Tibial nerve (tissue), 4 donors: ENCODE measurements around the gene CDH13. TPM values are rescaled to one million over a fixed set of nuclear protein-coding genes. Genes with fewer than 3 reads are reported as not detected.

Experiments used
- DNase-seq, 2 donors: peaks; one replicate each; pipeline ENCODE4 v3.0.0-alpha.2; 2019; ENCODE audit warnings: low spot score in 2 of 2
- H3K27ac ChIP-seq, 4 donors: fragments of 200-600 bp; sonication (generic) in 3 of 4; one replicate each; pipeline ENCODE4 v1.5.1; 2017 to 2019; ENCODE audit warnings: mild to moderate bottlenecking in 1 of 4
- H3K27me3 ChIP-seq, 2 donors: fragments of 200-600 bp; sonication (generic) in 1 of 2; one replicate each; pipeline versions ENCODE4 v1.5.1 to v1.6.0; 2017 to 2019
- H3K36me3 ChIP-seq, 3 donors: fragments of 200-600 bp; sonication (generic); one replicate each; pipeline ENCODE4 v1.5.1; 2018 to 2019
- H3K4me1 ChIP-seq, 4 donors: fragments of 200-600 bp; sonication (generic) in 3 of 4; one replicate each; pipeline ENCODE4 v1.5.1; 2017 to 2019
- H3K4me3 ChIP-seq, 4 donors: fragments of 200-600 bp; sonication (generic) in 3 of 4; one replicate each; pipeline ENCODE4 v1.5.1; 2017 to 2019; ENCODE audit warnings: mild to moderate bottlenecking in 1 of 4, moderate library complexity in 1 of 4
- H3K9me3 ChIP-seq, 4 donors: fragments of 200-600 bp; sonication (generic) in 3 of 4; one replicate each; pipeline ENCODE4 v1.5.1; 2017 to 2019
- EP300 ChIP-seq, 2 donors: sonication (generic); formaldehyde crosslinking; IDR thresholded peaks; one replicate each; pipeline ENCODE4 v1.6.1; 2017; ENCODE audit warnings: antibody characterized with exemption in 2 of 2, mild to moderate bottlenecking in 1 of 2
- POLR2A ChIP-seq, 2 donors: fragments of 450-650 bp; IDR thresholded peaks; one replicate each; pipeline ENCODE4 v1.6.1; 2017; ENCODE audit warnings: antibody characterized with exemption in 2 of 2, mild to moderate bottlenecking in 2 of 2, moderate library complexity in 2 of 2
- WGBS, 2 donors: methylation state at CpG; one replicate each; pipeline ENCODE4 v1.1.5; 2018; 5-methylcytosine and 5-hydroxymethylcytosine counted together
- total RNA-seq, 4 donors: library from RNA; depleted of rRNA; stranded (reverse); fragments of >200 nt; gene quantifications; one replicate each; pipeline ENCODE4 v1.1.0, GENCODE V29; 2016
- TF ChIP-seq, protein P1 (sequence below), 5 experiments: fragments of 200-600 bp in 3 of 5; fragments of 450-650 bp in 2 of 5; sonication (generic) in 3 of 5; IDR thresholded peaks; one replicate each; pipeline ENCODE4 v1.5.1; 2016 to 2019; ENCODE audit warnings: antibody characterized with exemption in 5 of 5, mild to moderate bottlenecking in 3 of 5, moderate library complexity in 2 of 5

The CDH13 gene
- total RNA-seq, 4 donors from 2014 or later = 4.1 to 14.4 (median 5.8) TPM

DNA sequence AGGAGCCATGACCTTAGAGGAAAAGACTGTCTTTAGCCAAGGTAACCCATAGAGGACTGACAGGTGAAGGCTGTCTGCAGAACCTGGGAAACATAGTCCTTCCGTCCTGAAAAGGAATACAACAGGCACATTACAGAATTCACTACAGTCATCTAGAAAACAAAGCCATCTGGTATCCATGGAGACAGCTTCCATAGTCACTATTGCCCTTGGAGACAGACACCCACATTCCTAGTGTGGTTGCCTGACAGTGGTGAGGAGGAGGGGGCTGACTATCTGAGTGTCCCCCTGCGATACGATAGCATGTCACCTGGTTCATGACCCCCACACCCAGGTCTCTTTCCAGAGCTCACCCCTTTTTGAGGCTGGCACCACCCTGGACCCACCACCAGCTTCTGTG lies 254.7 kb downstream of the CDH13 start:
- 87 to 89% methylated on average over 3 of the region's 3 CpGs for WGBS, 2 donors
- no peak overlapping the region for H3K27ac ChIP-seq
- no peaks in the 10 kb centered on the region for H3K27me3 ChIP-seq
- no peaks in the 10 kb centered on the region for H3K36me3 ChIP-seq
- no peak for DNase-seq
- H3K4me1 ChIP-seq = no peaks in the 10 kb centered on the region
- no peaks in the 10 kb centered on the region for H3K9me3 ChIP-seq
- no peak overlapping the region for H3K4me3 ChIP-seq
- no peak for TF ChIP-seq EP300 (IDR thresholded peaks at IDR 0.05)
- TF ChIP-seq, protein P1, sequence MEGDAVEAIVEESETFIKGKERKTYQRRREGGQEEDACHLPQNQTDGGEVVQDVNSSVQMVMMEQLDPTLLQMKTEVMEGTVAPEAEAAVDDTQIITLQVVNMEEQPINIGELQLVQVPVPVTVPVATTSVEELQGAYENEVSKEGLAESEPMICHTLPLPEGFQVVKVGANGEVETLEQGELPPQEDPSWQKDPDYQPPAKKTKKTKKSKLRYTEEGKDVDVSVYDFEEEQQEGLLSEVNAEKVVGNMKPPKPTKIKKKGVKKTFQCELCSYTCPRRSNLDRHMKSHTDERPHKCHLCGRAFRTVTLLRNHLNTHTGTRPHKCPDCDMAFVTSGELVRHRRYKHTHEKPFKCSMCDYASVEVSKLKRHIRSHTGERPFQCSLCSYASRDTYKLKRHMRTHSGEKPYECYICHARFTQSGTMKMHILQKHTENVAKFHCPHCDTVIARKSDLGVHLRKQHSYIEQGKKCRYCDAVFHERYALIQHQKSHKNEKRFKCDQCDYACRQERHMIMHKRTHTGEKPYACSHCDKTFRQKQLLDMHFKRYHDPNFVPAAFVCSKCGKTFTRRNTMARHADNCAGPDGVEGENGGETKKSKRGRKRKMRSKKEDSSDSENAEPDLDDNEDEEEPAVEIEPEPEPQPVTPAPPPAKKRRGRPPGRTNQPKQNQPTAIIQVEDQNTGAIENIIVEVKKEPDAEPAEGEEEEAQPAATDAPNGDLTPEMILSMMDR (IDR thresholded peaks at IDR 0.05) = no peak
- TF ChIP-seq POLR2A (IDR thresholded peaks at IDR 0.05) = no peak

DNA sequence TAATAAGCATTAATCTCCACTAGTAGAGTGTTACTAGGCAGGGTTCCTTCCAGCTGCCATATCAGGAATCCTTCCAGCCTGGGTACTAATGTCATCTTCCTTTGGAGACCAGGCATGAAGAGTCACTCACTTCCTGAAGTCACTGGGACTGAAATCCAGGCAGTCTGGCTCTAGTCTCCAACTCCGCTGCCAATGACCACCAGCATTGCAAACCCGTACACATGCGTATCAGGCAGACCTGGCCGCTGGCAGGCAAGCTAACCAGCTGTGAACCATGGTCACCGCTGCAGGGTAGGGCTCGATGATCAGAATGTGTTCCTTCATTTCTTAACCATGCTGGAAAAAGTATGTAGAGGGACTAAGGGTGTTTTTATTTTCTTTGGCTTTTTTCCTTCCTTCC lies 255.5 kb downstream of the CDH13 start:
- H3K4me3 ChIP-seq = no peak overlapping the region
- WGBS, 2 donors = 61 to 83% methylated on average over 6 of the region's 6 CpGs
- TF ChIP-seq EP300 (IDR thresholded peaks at IDR 0.05) (no peak), POLR2A (IDR thresholded peaks at IDR 0.05) (no peak)
- TF ChIP-seq, protein P1 (IDR thresholded peaks at IDR 0.05) = no peak
- H3K36me3 ChIP-seq = no peaks in the 10 kb centered on the region
- H3K4me1 ChIP-seq = no peaks in the 10 kb centered on the region
- H3K9me3 ChIP-seq = no peaks in the 10 kb centered on the region
- H3K27ac ChIP-seq = no peak overlapping the region
- no peak for DNase-seq
- H3K27me3 ChIP-seq = no peaks in the 10 kb centered on the region

DNA sequence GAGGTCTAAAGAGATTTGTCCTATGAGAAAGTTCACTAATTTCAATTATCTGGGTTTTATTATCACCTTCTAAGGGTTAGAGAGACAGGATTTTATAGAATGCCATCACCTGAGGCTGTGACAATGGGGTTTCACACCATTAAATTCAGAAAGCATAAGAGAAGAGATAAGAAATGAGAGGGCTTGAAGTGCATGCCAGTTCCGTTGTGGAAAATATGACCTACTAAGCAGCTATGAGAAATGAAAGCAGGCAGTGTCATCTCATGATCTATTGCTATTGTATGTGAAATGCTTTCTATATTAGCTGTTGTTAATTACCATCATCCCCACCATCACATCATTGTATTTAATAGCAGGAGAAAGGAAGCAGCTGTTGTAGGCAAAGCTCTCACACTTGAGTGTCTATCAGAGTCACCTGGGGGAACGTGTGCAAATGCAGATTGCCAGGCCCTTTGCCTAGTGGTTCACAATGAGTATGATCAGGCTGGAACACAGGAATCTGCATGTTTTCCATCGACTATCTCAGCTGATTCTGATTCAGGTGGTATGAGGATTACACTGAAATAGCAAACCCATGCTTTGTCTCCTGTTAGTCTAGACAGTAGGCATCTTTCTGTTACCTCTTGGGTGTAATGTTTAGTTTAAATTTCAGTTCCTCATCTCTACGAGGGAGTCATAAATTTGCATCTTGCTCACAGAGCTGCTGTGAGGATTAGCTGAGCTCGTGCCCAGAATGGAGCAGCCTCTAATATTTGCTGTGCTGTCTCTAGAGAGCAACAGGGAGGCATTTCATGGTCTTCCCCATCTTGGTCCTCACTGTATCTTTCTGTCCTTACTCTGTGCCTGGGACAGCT lies 256.4 kb downstream of the CDH13 start:
- no peak overlapping the region for H3K4me3 ChIP-seq
- no peaks in the 10 kb centered on the region for H3K9me3 ChIP-seq
- no peak for DNase-seq
- H3K4me1 ChIP-seq = no peaks in the 10 kb centered on the region
- no peak overlapping the region for H3K27ac ChIP-seq
- H3K27me3 ChIP-seq = no peaks in the 10 kb centered on the region
- TF ChIP-seq, protein P1 (IDR thresholded peaks at IDR 0.05) = no peak
- TF ChIP-seq POLR2A (IDR thresholded peaks at IDR 0.05) (no peak), EP300 (IDR thresholded peaks at IDR 0.05) (no peak)
- whole genome bisulfite sequencing, 2 donors = 68 to 73% methylated on average over 5 of the region's 5 CpGs
- H3K36me3 ChIP-seq = no peaks in the 10 kb centered on the region

DNA sequence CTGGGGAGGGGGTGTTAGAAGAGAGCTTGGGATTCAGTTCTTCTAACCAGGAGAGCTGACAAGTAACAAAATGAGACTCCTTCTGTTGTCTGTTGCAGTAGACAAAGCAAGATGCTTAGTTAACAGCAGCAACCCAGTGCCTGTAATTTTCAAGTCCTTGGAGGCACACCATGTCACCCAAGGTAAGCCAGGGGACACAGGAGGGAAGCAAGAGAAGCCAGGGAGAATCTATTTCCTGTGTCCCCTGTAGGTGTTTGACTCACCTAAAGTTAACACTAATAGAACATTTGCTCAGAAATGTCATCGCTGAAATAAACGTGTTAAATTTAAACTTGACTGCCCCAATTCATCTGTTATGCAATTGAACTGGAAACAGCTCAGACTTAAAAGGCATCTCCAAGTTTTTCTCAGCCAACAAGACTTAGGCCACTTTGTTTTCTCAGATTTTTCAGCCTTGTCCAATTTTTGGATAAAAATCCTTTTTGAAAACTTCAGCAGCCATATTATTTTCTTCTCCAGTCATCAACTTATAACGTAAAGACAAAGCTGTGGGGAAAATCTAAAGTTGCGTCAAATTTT lies 257.6 kb downstream of the CDH13 start:
- 81 to 89% methylated on average over 4 of the region's 4 CpGs for whole genome bisulfite sequencing, 2 donors
- no peaks in the 10 kb centered on the region for H3K27me3 ChIP-seq
- no peak for DNase-seq
- H3K9me3 ChIP-seq = no peaks in the 10 kb centered on the region
- H3K4me1 ChIP-seq = no peaks in the 10 kb centered on the region
- TF ChIP-seq POLR2A (IDR thresholded peaks at IDR 0.05) (no peak), EP300 (IDR thresholded peaks at IDR 0.05) (no peak)
- TF ChIP-seq, protein P1 (IDR thresholded peaks at IDR 0.05) = no peak
- no peaks in the 10 kb centered on the region for H3K36me3 ChIP-seq
- H3K27ac ChIP-seq = no peak overlapping the region
- no peak overlapping the region for H3K4me3 ChIP-seq

DNA sequence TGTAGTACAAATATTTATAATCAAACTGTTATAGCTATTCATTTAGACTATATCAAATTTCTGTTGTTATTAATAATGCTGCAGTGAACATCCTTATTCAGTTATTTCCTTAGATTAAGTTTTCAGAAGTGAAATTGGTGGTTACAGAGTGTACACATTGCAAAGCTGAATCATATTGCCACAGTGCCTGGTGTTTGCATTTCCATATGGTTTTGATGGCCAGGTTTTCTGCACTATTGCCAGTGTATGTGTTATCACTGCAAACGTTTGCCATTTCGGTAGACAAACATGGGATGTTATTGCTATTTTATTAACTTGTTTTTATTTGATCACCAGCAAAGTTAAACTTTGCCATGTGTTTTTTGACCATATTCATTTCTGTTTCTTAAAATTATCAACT lies 259.4 kb downstream of the CDH13 start:
- WGBS, 2 donors = 65 to 68% methylated on average over 2 of the region's 2 CpGs
- TF ChIP-seq POLR2A (IDR thresholded peaks at IDR 0.05) (no peak), EP300 (IDR thresholded peaks at IDR 0.05) (no peak)
- TF ChIP-seq, protein P1 (IDR thresholded peaks at IDR 0.05) = no peak
- H3K4me3 ChIP-seq = no peak overlapping the region
- no peaks in the 10 kb centered on the region for H3K4me1 ChIP-seq
- no peaks in the 10 kb centered on the region for H3K27me3 ChIP-seq
- no peaks in the 10 kb centered on the region for H3K9me3 ChIP-seq
- H3K27ac ChIP-seq = no peak overlapping the region
- H3K36me3 ChIP-seq = no peaks in the 10 kb centered on the region
- no peak for DNase-seq
